Dermis blood vessel endothelial cell (primary cell): ENCODE data around the gene GNB5. TPM values are rescaled to one million over a fixed set of nuclear protein-coding genes. Genes with fewer than 3 reads are reported as not detected.
"Not testable (repeated sequence)": the region's sequence is repeated elsewhere in the genome, so short reads cannot be mapped to it uniquely, and the experiment has no call there.

ENCODE experiments used
- DNase-seq: peaks from one replicate; pipeline ENCODE4 v3.0.0; 2010
- total RNA-seq: library from RNA; depleted of rRNA; stranded (reverse); fragments of >200 nt; gene quantifications from 2 replicates; pipeline ENCODE4 v1.2.3, GENCODE V29; 2014

GNB5 gene
- total RNA-seq = 31.8 and 48.3 TPM in 2 replicates

- DNase-seq = no peak
These were observed at the start of gene GNB5 for GRCh38 chr15:52191207-52191606. TSS of gene GNB5 (minus strand) at chr15:52191392. CDS start at chr15:52184676, 6,716 bp downstream.

GRCh38 chr15:52240166-52240565 is 49.0 kb upstream of the GNB5 start:
- no peak for DNase-seq

GRCh38 chr15:52238989-52239525 is 47.9 kb upstream of the GNB5 start:
- not testable (repeated sequence) for DNase-seq

GRCh38 chr15:52238149-52238548 is 47.0 kb upstream of the GNB5 start:
- no peak for DNase-seq

- no peak for DNase-seq
These were observed 44.8 kb upstream of the GNB5 start for GRCh38 chr15:52236013-52236412.

GRCh38 chr15:52234596-52235541 is 43.7 kb upstream of the GNB5 start:
- no peak for DNase-seq

- no peak for DNase-seq
These were observed 42.2 kb upstream of the GNB5 start for GRCh38 chr15:52233405-52233804.

- DNase-seq = no peak
These were observed 41.1 kb upstream of the GNB5 start for GRCh38 chr15:52232327-52232726.

GRCh38 chr15:52230073-52230472 is 38.9 kb upstream of the GNB5 start:
- no peak for DNase-seq

- DNase-seq = no peak
These were observed 37.7 kb upstream of the GNB5 start for GRCh38 chr15:52228921-52229320.

- peak; percentile 91 for DNase-seq
These were observed 36.3 kb upstream of the GNB5 start for GRCh38 chr15:52227456-52227855.

- DNase-seq = no peak
These were observed 34.0 kb upstream of the GNB5 start for GRCh38 chr15:52225230-52225629.

GRCh38 chr15:52224211-52224610 is 33.0 kb upstream of the GNB5 start:
- DNase-seq = no peak

GRCh38 chr15:52221730-52222129 is 30.5 kb upstream of the GNB5 start:
- DNase-seq = no peak

- DNase-seq = no peak
These were observed 29.9 kb upstream of the GNB5 start for GRCh38 chr15:52220937-52221660.

- DNase-seq = no peak
These were observed 29.1 kb upstream of the GNB5 start for GRCh38 chr15:52220251-52220650.

GRCh38 chr15:52218816-52219215 is 27.6 kb upstream of the GNB5 start:
- no peak for DNase-seq

GRCh38 chr15:52218371-52218770 is 27.2 kb upstream of the GNB5 start:
- DNase-seq = no peak

GRCh38 chr15:52217186-52217585 is 26.0 kb upstream of the GNB5 start:
- DNase-seq = peak; percentile 17

GRCh38 chr15:52214553-52214952 is 23.4 kb upstream of the GNB5 start:
- DNase-seq = no peak

- no peak for DNase-seq
These were observed 22.0 kb upstream of the GNB5 start for GRCh38 chr15:52213206-52213605.

GRCh38 chr15:52208306-52208946 is 17.2 kb upstream of the GNB5 start:
- peak; percentile 85 for DNase-seq

- DNase-seq = no peak
These were observed 16.0 kb upstream of the GNB5 start for GRCh38 chr15:52207191-52207590.
